Neural cell (in vitro differentiated cells): ENCODE data around the gene RAP2A. TPM values are rescaled to one million over a fixed set of nuclear protein-coding genes. Genes with fewer than 3 reads are reported as not detected.

Experiments used
- H2AFZ ChIP-seq: fragments of 200-600, 300-800 bp; sonication (generic), shearing (Covaris generic); 2 replicates; pipeline ENCODE4 v1.6.0; 2014; ENCODE audit warnings: low read depth, mild to moderate bottlenecking, antibody characterized with exemption, low read length, moderate library complexity
- H3F3A ChIP-seq: fragments of 200-600 bp; shearing (Covaris generic); 2 replicates; pipeline ENCODE4 v1.6.1; 2016; ENCODE audit warnings: mild to moderate bottlenecking, moderate library complexity, mixed read lengths, antibody characterized with exemption, low read length; ENCODE audit not compliant: insufficient read depth, poor library complexity, severe bottlenecking
- H3K27ac ChIP-seq: fragments of 200-600, 300-800 bp; sonication (generic), shearing (Covaris generic); 2 replicates; pipeline ENCODE4 v1.5.1; 2014; ENCODE audit warnings: mild to moderate bottlenecking, low read length, moderate library complexity
- H3K27me3 ChIP-seq: fragments of 300-800, 200-600 bp; sonication (generic), shearing (Covaris generic); 2 replicates; pipeline ENCODE4 v1.6.0; 2014; ENCODE audit warnings: mild to moderate bottlenecking, low read depth, low read length, moderate library complexity; ENCODE audit not compliant: insufficient read depth
- H3K36me3 ChIP-seq: fragments of 300-800, 200-600 bp; sonication (generic), shearing (Covaris generic); 2 replicates; pipeline ENCODE4 v1.5.1; 2014; ENCODE audit warnings: mild to moderate bottlenecking, antibody characterized with exemption, low read length, moderate library complexity; ENCODE audit not compliant: insufficient read depth
- H3K4me2 ChIP-seq: fragments of 300-800, 200-600 bp; sonication (generic), shearing (Covaris generic); 2 replicates; pipeline ENCODE4 v1.6.0; 2014; ENCODE audit warnings: mild to moderate bottlenecking, low read length
- H3K4me3 ChIP-seq: fragments of 300-800, 200-600 bp; sonication (generic), shearing (Covaris generic); 2 replicates; pipeline ENCODE4 v1.5.1; 2014; ENCODE audit warnings: mild to moderate bottlenecking, low read length, moderate library complexity
- H3K79me2 ChIP-seq: fragments of 200-600 bp; shearing (Covaris generic); replicated peaks from 2 replicates; pipeline ENCODE4 v1.6.0; 2014; ENCODE audit warnings: mild to moderate bottlenecking, low read length, moderate library complexity; ENCODE audit not compliant: insufficient read depth
- H3K9ac ChIP-seq: fragments of 300-800, 200-600 bp; sonication (generic), shearing (Covaris generic); 2 replicates; pipeline ENCODE4 v1.6.1; 2016; ENCODE audit warnings: mild to moderate bottlenecking, low read length, mixed read lengths
- H3K9me2 ChIP-seq: fragments of 200-600 bp; shearing (Covaris generic); 2 replicates; pipeline ENCODE4 v1.6.1; 2016; ENCODE audit warnings: mild to moderate bottlenecking, low read length, mixed read lengths; ENCODE audit not compliant: insufficient read depth
- H3K9me3 ChIP-seq: fragments of 200-600, 300-800 bp; sonication (generic), shearing (Covaris generic); 2 replicates; pipeline ENCODE4 v1.6.1; 2016; ENCODE audit warnings: mild to moderate bottlenecking, mixed run types, low read length, moderate library complexity, mixed read lengths
- H4K20me1 ChIP-seq: fragments of 200-600 bp; shearing (Covaris generic); 2 replicates; pipeline ENCODE4 v1.6.1; 2016; ENCODE audit warnings: mild to moderate bottlenecking, mixed run types; ENCODE audit not compliant: insufficient read depth
- CTCF ChIP-seq: fragments of 450-650 bp; IDR thresholded peaks from 2 replicates; pipeline ENCODE4 v1.5.1; 2014; ENCODE audit warnings: antibody characterized with exemption, mild to moderate bottlenecking, moderate library complexity; ENCODE audit not compliant: poor library complexity, severe bottlenecking
- EP300 ChIP-seq: fragments of 450-650 bp; conservative IDR thresholded peaks from 2 replicates; pipeline ENCODE4 v1.6.1; 2014; ENCODE audit warnings: antibody characterized with exemption, mild to moderate bottlenecking, moderate library complexity; ENCODE audit not compliant: poor library complexity, severe bottlenecking
- EZH2 ChIP-seq: fragments of 200-600, 300-800 bp; shearing (Covaris generic), sonication (generic); IDR thresholded peaks from 2 replicates; pipeline ENCODE4 v1.6.1; 2014; ENCODE audit warnings: antibody characterized with exemption, low read length, borderline replicate concordance, mild to moderate bottlenecking; ENCODE audit not compliant: insufficient read depth, poor library complexity, severe bottlenecking
- MXI1 ChIP-seq: fragments of 450-650 bp; conservative IDR thresholded peaks from 2 replicates; pipeline ENCODE4 v1.6.1; 2014; ENCODE audit warnings: antibody characterized with exemption, mild to moderate bottlenecking; ENCODE audit not compliant: poor library complexity, severe bottlenecking
- POLR2AphosphoS5 ChIP-seq: IDR thresholded peaks from 2 replicates; pipeline ENCODE4 v1.6.1; 2012
- RAD21 ChIP-seq: fragments of 450-650 bp; conservative IDR thresholded peaks from 2 replicates; pipeline ENCODE4 v1.6.1; 2014; ENCODE audit warnings: antibody characterized with exemption, mild to moderate bottlenecking, moderate library complexity
- REST ChIP-seq: IDR thresholded peaks from 2 replicates; pipeline ENCODE4 v1.6.1; 2012; ENCODE audit warnings: borderline replicate concordance
- SMC3 ChIP-seq: fragments of 450-650 bp; conservative IDR thresholded peaks from 2 replicates; pipeline ENCODE4 v1.6.1; 2014; ENCODE audit warnings: antibody characterized with exemption, mild to moderate bottlenecking, moderate library complexity; ENCODE audit not compliant: poor library complexity
- TAF1 ChIP-seq: IDR thresholded peaks from 2 replicates; pipeline ENCODE4 v1.6.1; 2012; ENCODE audit warnings: low read depth
- polyA plus RNA-seq: library from polyadenylated mRNA; depleted of rRNA; stranded (reverse); fragments of >200 nt; gene quantifications from 2 replicates; pipeline ENCODE4 v1.2.3, GENCODE V29; 2014

The RAP2A gene
- polyA plus RNA-seq, 1 donor from 2014 or later, result 55.3 TPM

- no peaks in the 10 kb centered on the region for H3K9me3 ChIP-seq
- no peak overlapping the region for H3K4me3 ChIP-seq
- no peaks in the 10 kb centered on the region for H3F3A ChIP-seq
- no peak overlapping the region for H3K9ac ChIP-seq
- H3K79me2 ChIP-seq, result no peaks in the 10 kb centered on the region
- no peaks in the 10 kb centered on the region for H3K36me3 ChIP-seq
- no peaks in the 10 kb centered on the region for H4K20me1 ChIP-seq
- no peak overlapping the region for H2AFZ ChIP-seq
- no peak for TF ChIP-seq REST
- TF ChIP-seq TAF1, result no peak
- TF ChIP-seq EZH2, result no peak
- TF ChIP-seq RAD21, result no peak
- no peak overlapping the region for H3K27ac ChIP-seq
- no peaks in the 10 kb centered on the region for H3K9me2 ChIP-seq
- no peak overlapping the region for H3K4me2 ChIP-seq
- H3K27me3 ChIP-seq, result no peaks in the 10 kb centered on the region
These were observed 62.5 kb downstream of the RAP2A start for GRCh38 chr13:97496511-97496910.

- Histone ChIP-seq H3K27ac (no peak overlapping the region), H3K9ac (no peak overlapping the region), H3K36me3 (no peaks in the 10 kb centered on the region), H4K20me1 (no peaks in the 10 kb centered on the region), H3K27me3 (no peaks in the 10 kb centered on the region), H3K4me2 (no peak overlapping the region), H2AFZ (no peak overlapping the region), H3K9me3 (no peaks in the 10 kb centered on the region), H3K79me2 (no peaks in the 10 kb centered on the region), H3K9me2 (no peaks in the 10 kb centered on the region), H3F3A (no peaks in the 10 kb centered on the region), H3K4me3 (no peak overlapping the region)
- no peak for TF ChIP-seq EZH2
- no peak for TF ChIP-seq POLR2AphosphoS5
- TF ChIP-seq REST, result no peak
- no peak for TF ChIP-seq TAF1
- no peak for TF ChIP-seq EP300
- no peak for TF ChIP-seq MXI1
- TF ChIP-seq RAD21, result no peak
- no peak for TF ChIP-seq CTCF
- no peak for TF ChIP-seq SMC3
These were observed 63.4 kb downstream of the RAP2A start for GRCh38 chr13:97497400-97497799.
